Measurements from ENCODE around the gene TRANK1. TPM values are rescaled to one million over a fixed set of nuclear protein-coding genes. Genes with fewer than 3 reads are reported as not detected.
A peak's percentile ranks its signal among the peaks of the same experiment; 100 is the strongest.
"Not testable (repeated sequence)": the region's sequence is repeated elsewhere in the genome, so short reads cannot be mapped to it uniquely, and the experiment has no call there.

TRANK1 gene
- total RNA-seq, 1 donor from 2014 or later: 6.6 TPM

- no peaks in the 10 kb centered on the region for H3K9me3 ChIP-seq (replicated peaks)
- no peak overlapping the region for H3K4me3 ChIP-seq
- peaks cover 46% of the 10 kb centered on the region for H3K36me3 ChIP-seq
- H3K27ac ChIP-seq (replicated peaks): peak overlapping the region; percentile 66
- no peak for TF ChIP-seq CTCF (IDR thresholded peaks at IDR 0.05; ENCODE audit: borderline replicate concordance)
- no peaks in the 10 kb centered on the region for H3K27me3 ChIP-seq (ENCODE audit: low read depth)
- DNase-seq: no peak
- peaks cover 30% of the 10 kb centered on the region for H3K4me1 ChIP-seq
- intact Hi-C loops (cut with micrococcal nuclease): no loop called here
Measured at GRCh38 chr3:36892457-36893136, 52.3 kb downstream of the TRANK1 start.

- no peaks in the 10 kb centered on the region for H3K27me3 ChIP-seq (ENCODE audit: low read depth)
- peak; percentile 59 for DNase-seq
- no peak overlapping the region for H3K4me3 ChIP-seq
- intact Hi-C loops (cut with micrococcal nuclease): no loop called here
- no peaks in the 10 kb centered on the region for H3K9me3 ChIP-seq (replicated peaks)
- peaks cover 46% of the 10 kb centered on the region for H3K36me3 ChIP-seq
- peaks cover 30% of the 10 kb centered on the region for H3K4me1 ChIP-seq
- peak overlapping the region; percentile 66 for H3K27ac ChIP-seq (replicated peaks)
- TF ChIP-seq CTCF (IDR thresholded peaks at IDR 0.05; ENCODE audit: borderline replicate concordance): no peak
Measured at GRCh38 chr3:36891701-36892160, 53.1 kb downstream of the TRANK1 start.

GRCh38 chr3:36891097-36891496, 53.8 kb downstream of the TRANK1 start:
- peaks cover 46% of the 10 kb centered on the region for H3K36me3 ChIP-seq
- H3K4me1 ChIP-seq: peaks cover 30% of the 10 kb centered on the region
- DNase-seq; intact Hi-C loops (cut with micrococcal nuclease); H3K9me3 ChIP-seq (replicated peaks); H3K4me3 ChIP-seq; H3K27me3 ChIP-seq (ENCODE audit: low read depth): not testable (repeated sequence)
- peak overlapping the region; percentile 66 for H3K27ac ChIP-seq (replicated peaks)

- DNase-seq: no peak
- Histone ChIP-seq H3K4me3 (no peak overlapping the region), H3K27me3 (ENCODE audit: low read depth) (no peaks in the 10 kb centered on the region), H3K27ac (replicated peaks) (no peak overlapping the region), H3K9me3 (replicated peaks) (no peaks in the 10 kb centered on the region), H3K4me1 (peaks cover 30% of the 10 kb centered on the region), H3K36me3 (peaks cover 44% of the 10 kb centered on the region)
- TF ChIP-seq CTCF (IDR thresholded peaks at IDR 0.05; ENCODE audit: borderline replicate concordance): no peak
- intact Hi-C loops (cut with micrococcal nuclease): no loop called here
Measured at GRCh38 chr3:36890261-36890660, 54.6 kb downstream of the TRANK1 start.

GRCh38 chr3:36881735-36882134, 63.1 kb downstream of the TRANK1 start:
- no peaks in the 10 kb centered on the region for H3K4me1 ChIP-seq
- no peak overlapping the region for H3K4me3 ChIP-seq
- intact Hi-C loops (cut with micrococcal nuclease): no loop called here
- no peak for DNase-seq
- H3K27ac ChIP-seq (replicated peaks): no peak overlapping the region
- H3K9me3 ChIP-seq (replicated peaks): no peaks in the 10 kb centered on the region
- no peaks in the 10 kb centered on the region for H3K27me3 ChIP-seq (ENCODE audit: low read depth)
- no peak for TF ChIP-seq CTCF (IDR thresholded peaks at IDR 0.05; ENCODE audit: borderline replicate concordance)
- H3K36me3 ChIP-seq: peaks cover 15% of the 10 kb centered on the region

- intact Hi-C loops (cut with micrococcal nuclease); H3K4me3 ChIP-seq; H3K9me3 ChIP-seq (replicated peaks); H3K27ac ChIP-seq (replicated peaks); DNase-seq; H3K4me1 ChIP-seq; H3K27me3 ChIP-seq (ENCODE audit: low read depth): not testable (repeated sequence)
- peaks cover 11% of the 10 kb centered on the region for H3K36me3 ChIP-seq
Measured at GRCh38 chr3:36879842-36880241, 65.0 kb downstream of the TRANK1 start.
